MM.1S (cell line): Measurements from ENCODE around the gene MSL3.

Experiments used
- CTCF ChIP-seq: fragments of 300-600 bp; sonication (generic); IDR thresholded peaks from 2 replicates; pipeline ENCODE4 v1.5.1; 2016; ENCODE audit warnings: antibody characterized with exemption, low read length, mixed read lengths
- EZH2phosphoT487 ChIP-seq: fragments of 300-600 bp; sonication (generic); IDR thresholded peaks from 2 replicates; pipeline ENCODE4 v1.6.1; 2018; ENCODE audit warnings: antibody characterized with exemption, low read length

GRCh38 chrX:11750046-11750445 is 8.0 kb upstream of the MSL3 start:
- TF ChIP-seq CTCF = no peak
- TF ChIP-seq EZH2phosphoT487 = no peak
